Stimulated activated CD8-positive, alpha-beta memory T cell treated with anti-CD3 and anti-CD28 coated beads, Interleukin-2, amount 100 ng/mL, for 1 hour (primary cell): Measurements from ENCODE around the gene GPSM3.
"Not testable (repeated sequence)": the region's sequence is repeated elsewhere in the genome, so short reads cannot be mapped to it uniquely, and the experiment has no call there.

Experiments
- DNase-seq, 2 donors: peaks; one replicate each; pipeline ENCODE4 v3.0.0-alpha.2; 2020; ENCODE audit warnings: low read depth in 2 of 2

The GPSM3 gene

DNA sequence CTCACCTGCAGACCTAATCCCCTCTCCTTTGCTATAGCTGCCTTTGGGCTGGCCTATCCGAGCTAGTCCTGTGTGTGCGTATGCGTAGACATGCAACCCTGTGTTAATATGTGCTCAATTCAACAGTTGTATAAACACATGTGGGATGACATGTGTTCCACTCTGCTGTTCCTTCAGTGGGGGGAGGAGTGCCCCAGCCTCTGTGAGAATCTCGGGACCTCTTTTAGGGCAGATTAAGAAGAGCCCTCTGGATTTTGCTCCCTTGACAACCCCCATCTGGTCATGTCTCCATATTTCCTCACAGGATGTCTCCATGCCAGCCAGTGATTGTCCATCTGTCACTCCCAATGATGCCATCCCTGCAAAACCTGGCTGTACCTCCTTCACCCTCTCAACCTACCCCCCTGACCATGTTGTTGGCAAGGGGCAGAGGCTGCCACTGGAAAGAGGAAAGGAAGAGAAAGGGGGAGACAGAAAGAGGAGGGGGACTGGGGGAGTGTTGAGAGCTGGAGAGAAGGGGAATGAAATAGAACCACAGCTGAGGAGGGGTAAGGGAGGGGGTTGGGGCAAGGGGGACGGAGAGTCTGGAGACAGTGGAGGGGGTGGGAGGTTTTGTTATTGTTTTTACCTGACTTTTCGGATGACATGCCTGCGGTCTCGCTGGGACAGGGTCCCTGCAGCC is 41.1 kb downstream of the GPSM3 start:
- no peak for DNase-seq

DNA sequence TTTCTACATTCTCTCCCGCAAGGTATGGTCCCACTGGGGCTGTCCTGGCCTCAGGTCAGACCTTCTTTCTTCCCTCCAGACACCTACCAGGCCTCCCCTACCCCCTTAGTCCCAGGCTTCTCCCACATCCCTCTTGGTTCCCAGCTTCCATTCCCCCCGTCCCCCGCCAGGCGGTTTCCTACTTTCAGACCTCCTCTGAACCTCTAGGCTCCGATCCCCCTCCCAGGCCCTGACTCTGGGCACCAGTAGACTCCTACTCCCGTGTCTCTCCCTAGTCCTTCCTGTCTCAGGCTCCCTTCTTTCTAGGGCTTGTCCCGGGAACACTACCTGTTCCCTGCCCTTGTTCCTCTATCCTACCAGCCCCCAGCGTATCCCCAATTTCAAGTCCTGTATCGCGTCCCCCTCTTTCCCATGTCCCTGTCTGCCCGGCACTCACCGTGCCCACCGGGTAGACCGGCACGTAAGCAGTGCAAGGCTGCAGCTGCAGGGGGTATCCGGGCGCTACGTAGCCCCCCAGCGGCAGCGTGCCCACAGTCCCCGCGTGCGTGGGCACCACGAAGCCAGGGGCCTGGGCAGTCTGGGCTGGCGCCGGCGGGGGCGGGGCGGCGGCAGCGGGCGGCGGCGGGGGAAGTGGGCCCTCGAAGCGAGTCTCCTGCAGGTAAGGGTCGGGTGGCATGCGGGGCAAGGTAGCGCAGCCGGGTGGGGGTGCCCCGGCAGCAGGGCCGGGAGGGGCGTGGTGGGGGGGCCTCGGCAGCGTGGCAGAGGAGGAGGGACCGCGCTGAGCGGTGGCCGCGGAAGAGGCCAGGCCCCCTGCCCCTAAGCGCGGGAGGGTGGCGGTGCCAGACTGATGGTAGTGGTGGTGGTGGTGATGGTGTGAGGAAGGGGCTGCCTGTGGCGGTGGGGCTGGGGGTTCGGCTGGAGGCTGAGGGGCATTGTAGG is 42.2 kb downstream of the GPSM3 start:
- DNase-seq = no peak

DNA sequence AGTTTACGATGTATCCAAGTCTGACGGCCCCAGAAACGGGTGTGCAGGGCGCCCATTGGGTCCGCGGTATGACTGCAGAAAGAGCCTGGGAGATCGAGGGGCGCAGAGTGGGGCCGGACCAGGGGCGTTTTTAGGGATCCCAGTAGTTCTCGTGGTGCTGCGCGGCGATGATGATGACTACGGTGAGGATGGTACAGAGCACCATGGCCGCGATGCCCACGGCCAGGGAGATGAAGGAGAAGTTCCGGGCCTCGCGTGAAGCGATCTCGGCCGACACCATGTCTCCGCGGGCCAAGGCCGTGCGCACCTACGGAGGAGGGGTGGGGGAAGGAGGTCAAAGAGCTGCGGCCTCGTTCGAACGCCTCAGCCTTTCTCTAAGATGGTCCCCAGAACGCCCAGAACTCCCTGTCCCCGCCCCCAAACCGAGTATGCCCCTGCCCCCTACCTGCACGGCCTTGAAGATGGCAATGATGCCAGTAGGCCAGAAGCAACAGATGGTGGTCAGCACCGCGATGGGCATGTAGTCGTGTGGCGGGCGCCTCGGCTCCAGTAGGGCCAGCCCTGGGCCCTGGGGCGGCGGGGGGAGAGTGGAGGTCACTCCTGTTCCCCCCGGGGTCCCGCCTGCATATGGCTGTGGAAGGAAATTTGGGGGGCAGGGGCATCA is 43.2 kb downstream of the GPSM3 start:
- DNase-seq = no peak

DNA sequence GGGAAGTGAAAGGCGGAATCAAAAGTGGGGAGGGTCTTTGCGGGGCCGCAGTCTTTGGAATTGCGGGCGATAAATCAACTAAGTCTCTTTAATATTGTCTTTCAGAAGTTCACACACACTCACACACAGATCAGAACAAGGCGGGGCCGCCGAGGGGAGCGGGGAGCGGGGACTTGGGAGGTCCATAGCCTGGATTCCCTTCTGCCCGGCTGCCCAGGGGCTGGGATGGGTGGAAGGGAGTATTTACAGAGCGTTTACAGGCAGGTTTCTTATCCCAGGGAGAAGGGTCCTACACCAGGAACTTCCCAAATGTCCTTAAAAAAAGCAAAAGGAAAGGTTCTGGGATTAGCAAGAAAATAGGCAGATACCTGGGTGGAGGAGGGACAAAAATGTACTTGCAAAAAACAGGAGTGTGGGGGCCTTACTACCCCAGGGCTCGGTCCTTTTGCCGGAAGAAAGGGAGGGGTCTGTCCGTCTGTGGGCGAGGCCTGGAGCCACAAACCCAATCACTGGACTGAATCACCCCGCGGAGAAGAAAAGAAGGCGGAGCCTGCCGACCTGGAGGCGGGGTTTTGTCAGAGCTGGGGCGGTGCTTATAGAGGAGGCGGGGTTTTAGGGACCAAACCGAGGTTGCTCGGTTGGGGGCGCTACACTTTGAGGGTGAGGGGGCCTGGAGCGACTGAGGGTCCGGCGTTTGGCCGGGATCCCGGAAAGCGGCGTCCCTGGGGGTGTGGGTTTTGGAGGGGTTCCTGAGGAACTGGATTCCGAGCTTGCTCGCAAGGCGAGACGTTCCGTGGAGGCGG is 44.0 kb downstream of the GPSM3 start:
- DNase-seq = peak; percentile 37 to 50

DNA sequence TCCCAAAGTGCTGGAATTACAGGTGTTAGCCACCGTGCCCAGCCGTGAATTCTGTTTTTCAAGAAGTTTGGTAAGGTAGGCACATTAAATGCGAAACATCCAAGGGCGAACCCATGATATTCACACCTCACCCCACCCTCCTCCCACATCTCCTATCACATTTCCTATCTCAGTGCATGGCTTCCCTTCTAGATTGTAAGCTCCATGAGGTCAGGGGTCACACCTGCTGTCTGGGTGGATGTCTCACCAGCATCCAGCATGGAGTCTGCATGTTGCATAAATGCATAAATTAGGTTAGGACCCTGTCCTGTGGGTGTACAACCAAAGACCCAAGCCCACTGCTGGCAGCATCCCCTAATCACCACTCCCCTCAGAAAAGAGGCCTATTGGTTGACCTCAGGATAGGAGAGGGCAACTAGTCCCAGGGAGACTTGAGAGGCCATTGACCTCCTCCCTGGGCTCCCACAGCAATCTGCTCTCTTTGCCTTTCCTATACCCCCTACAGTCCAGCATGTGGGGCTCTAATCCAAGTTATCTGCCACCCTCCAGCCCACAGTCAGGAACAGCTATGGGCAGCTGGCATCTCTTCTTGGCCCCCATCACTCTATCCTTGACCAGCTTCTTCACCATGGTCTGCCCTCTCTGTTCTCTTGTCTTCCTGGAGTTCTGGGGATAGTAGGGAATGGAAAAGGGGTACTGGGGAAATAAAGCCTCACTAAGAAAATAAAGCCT is 44.9 kb downstream of the GPSM3 start:
- no peak for DNase-seq

DNA sequence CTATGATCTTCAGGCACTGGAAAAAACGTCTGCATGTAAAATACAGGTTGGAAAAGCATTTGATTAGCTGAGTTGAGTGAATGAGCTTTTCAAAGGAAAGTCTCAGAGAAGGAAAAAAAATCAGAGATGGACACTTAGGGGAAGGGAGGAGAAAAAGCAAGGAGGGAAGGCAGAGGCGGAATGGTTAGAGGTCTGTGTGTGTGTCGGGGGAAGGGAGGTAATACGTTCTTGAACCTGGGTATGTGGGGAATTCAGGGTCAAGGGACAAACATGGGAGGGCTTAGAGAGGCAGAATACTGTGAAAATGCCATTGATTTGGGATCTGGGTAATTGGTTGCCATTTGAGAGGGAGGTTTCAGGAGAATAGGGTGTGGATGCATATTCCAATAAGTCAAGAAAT is 45.8 kb downstream of the GPSM3 start:
- no peak for DNase-seq

DNA sequence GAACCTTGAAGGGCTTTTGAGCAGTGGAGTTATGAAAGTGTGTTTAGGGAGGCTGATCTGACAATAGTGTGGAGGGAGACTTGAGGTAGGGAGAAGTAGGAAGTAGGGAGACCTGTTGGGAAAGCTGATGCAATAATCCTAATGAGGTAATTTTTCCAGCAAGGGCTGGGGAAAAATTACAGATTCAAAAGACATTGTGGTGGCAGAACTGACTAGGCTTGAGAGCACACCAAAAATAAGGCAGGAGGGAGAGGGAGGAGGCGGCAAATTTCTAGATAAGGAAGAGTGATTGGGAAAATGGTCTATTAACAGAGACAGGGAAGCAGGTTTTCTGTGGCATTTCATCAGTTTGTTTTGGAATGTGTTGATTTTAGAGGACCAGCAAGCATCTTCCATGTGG is 46.2 kb downstream of the GPSM3 start:
- no peak for DNase-seq

DNA sequence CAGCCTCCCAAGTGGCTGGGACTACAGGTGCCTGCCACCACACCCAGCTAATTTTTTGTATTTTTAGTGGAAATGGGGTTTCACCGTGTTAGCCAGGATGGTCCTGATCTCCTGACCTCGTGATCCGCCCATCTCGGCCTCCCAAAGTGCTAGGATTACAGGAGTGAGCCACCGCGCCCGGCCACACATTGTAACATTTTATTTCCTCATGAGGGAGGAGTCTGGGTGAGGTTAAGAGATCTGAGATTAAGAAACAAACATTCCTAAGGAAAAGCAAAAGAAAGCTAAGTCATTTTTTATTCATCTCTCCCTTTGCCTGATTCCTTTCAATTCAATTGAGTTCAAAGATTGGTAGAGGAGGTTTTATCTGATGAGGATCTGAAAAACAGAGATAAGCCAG is 48.2 kb downstream of the GPSM3 start:
- DNase-seq = not testable (repeated sequence)
